GM12875 (cell line): ENCODE data around the gene ACTL7A.

ENCODE experiments used
- H3K4me3 ChIP-seq: one replicate; pipeline ENCODE4 v1.5.1; 2011; ENCODE audit warnings: low read depth, low read length, control low read depth
- CTCF ChIP-seq: IDR thresholded peaks from 2 replicates; pipeline ENCODE4 v1.5.1; 2011; ENCODE audit warnings: low read depth, mild to moderate bottlenecking, control low read depth, inconsistent platforms, low read length, moderate library complexity, borderline replicate concordance; ENCODE audit not compliant: insufficient read depth

The ACTL7A gene

DNA sequence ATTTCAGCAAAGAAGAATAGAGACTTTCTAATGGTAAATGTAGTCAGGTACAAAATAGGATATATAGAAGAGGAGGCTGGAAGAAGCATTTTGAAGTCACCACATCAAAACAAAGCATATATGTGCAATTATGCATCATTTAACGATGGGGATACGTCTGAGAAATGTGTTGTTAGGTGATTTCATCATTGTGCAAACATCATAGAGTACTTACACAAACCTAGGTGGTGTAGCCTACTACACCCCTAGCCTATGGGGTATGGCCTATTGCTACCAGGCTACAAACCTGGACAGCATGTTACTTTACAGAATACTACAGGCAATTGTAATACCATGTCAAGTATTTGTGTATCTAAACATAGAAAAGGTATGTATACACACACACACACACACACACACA is 43.4 kb downstream of the ACTL7A start:
- TF ChIP-seq CTCF, result no peak
- no peak overlapping the region for H3K4me3 ChIP-seq

GRCh38 chr9:108910402-108910801 is 48.3 kb downstream of the ACTL7A start:
- no peak overlapping the region for H3K4me3 ChIP-seq

DNA sequence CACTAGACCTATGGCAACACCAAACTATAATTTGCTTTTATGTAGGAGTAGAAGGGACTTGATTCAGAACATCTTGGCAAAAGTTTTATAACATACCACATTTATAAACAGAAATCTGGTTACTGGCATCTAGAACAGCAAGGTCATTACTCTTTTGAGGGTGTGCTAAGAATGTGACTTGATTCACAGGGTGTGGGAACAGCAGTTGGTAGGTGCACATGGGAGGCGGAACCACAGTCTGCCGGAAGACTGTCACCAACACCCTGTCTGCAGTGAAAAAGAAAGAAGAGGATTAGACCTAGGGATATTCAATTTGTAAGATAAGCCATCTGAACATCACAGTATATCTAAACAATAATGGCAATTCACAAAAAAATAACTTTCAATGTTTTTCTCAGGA is 48.8 kb downstream of the ACTL7A start:
- TF ChIP-seq CTCF, result no peak
- H3K4me3 ChIP-seq, result no peak overlapping the region

More at GRCh38 chr9:108910402-108910801, 48.3 kb downstream of the ACTL7A start:
- no peak for TF ChIP-seq CTCF

- H3K4me3 ChIP-seq, result no peak overlapping the region
- TF ChIP-seq CTCF, result no peak
Measured at GRCh38 chr9:108911820-108912219, 49.8 kb downstream of the ACTL7A start.
